Measurements from ENCODE around the gene TPSD1.
"Not testable (repeated sequence)": the region's sequence is repeated elsewhere in the genome, so short reads cannot be mapped to it uniquely, and the experiment has no call there.

TPSD1 gene

GRCh38 chr16:1262210-1262845 is 6.5 kb downstream of the TPSD1 start:
- DNase-seq (ENCODE audit: low read depth in 2 of 3, low spot score in 2 of 3): no peak

GRCh38 chr16:1262846-1263221 is 7.0 kb downstream of the TPSD1 start:
- no peak for DNase-seq (ENCODE audit: low read depth in 2 of 3, low spot score in 2 of 3)

DNA sequence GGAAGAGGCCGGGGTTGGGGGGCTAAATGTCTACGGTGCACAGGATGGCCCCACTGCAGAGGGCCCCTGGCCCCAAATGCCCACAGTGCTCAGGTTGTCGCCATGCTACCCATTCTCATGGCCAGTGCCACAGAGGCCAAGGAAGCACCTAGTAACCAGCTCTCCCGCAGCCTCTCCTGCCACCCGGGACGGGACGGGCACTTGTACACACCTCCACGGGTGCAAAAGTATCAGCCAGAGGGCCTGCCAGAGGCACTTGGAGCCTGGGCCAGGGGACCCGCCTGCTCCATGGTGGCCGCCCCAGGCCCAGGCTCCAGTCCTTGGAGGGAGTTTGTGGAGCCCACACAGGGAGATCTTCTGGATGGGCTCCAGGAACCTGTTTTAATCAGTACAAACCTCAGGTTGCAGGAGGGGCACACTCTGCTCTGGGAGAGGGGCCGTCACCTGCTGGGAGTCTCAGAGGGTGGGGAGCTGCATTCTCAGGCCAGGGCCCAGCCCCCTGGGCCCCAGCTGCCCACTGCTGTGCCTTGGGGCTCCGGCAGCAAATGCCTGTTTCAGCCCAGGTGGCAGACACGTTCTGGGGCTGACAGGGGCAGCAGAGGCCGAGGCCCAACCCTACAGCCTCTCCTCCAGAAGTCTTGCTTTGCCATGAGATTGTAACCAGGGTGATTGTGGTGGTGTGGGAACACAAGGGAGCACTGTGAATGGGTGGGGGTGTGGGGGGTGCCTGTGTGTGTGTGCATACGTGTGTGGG is 7.9 kb downstream of the TPSD1 start:
- no peak for DNase-seq (ENCODE audit: low read depth in 2 of 3, low spot score in 2 of 3)

DNA sequence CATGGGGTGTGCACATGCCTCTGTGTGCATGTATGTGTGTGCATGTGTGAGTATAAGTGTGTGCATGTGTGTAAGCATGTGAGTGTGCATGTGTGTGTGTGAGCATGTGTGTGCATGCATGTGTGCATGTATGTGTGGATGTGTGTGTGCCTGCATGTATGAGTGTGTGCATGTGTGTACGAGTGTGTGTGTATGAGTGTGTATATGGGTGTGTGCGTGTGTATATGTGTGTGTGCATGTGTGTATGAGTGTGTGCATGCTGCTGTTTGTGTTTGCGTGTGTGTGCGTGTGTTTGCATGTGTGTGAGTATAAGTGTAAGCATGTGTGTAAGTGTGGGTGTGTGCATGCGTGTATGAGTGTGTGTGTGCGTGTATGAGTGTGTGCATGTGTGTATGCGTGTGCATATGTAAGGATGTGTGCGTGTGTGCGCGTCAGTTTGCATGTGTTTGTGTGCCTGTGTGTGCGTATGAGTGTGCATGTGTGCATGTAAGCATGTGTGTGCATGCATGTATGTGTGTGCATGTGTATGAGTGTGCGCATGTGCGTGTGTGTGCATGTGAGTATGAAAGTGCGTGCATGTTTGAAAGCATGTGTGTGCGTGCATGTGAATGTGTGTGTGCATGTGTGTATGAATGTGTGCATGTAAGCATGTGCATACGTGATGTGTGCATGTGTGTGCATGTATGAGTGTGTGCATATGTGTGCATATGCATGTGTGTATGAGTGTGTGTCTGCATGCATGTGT is 8.6 kb downstream of the TPSD1 start:
- DNase-seq (ENCODE audit: low read depth in 2 of 3, low spot score in 2 of 3): no peak

GRCh38 chr16:1265090-1265630 is 9.3 kb downstream of the TPSD1 start:
- DNase-seq (ENCODE audit: low read depth in 2 of 3, low spot score in 2 of 3): no peak

DNA sequence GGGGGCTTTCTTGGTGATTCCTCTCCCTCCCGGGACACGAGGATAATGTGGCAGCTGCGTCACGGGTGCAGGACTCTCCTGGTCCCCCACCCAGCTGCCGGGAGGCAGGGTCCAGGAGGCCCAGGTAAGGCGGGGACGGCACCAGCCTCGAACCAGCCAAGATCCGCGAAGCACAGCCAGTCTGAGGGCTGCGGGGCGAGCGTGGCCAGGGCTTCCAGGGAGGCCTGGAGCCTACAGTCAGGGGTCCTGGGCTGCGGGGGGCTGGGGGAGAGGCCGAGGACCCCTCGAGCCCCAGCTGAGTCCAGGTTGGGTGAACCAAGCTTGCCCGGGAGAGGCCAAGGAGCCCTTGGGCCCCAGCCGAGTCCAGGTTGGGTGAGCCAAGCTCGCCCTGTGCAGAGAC is 10.0 kb downstream of the TPSD1 start:
- DNase-seq (ENCODE audit: low read depth in 2 of 3, low spot score in 2 of 3): no peak

GRCh38 chr16:1269418-1269817 is 13.5 kb downstream of the TPSD1 start:
- DNase-seq (ENCODE audit: low read depth in 2 of 3, low spot score in 2 of 3): not testable (repeated sequence)

DNA sequence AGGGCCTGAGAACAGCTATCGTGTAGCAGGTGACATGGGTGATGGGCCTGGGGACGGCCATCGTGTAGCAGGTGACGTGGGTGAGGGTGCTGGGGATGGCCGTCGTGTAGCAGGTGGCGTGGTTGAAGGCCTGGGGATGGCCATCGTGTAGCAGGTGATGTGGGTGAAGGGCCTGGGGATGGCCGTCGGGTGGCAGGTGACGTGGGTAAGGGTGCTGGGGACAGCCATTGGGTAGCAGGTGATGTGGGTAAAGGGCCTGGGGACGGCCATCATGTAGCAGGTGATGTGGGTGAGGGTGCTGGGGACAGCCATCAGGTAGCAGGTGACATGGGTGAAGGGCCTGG is 15.5 kb downstream of the TPSD1 start:
- DNase-seq (ENCODE audit: low read depth in 2 of 3, low spot score in 2 of 3): no peak

DNA sequence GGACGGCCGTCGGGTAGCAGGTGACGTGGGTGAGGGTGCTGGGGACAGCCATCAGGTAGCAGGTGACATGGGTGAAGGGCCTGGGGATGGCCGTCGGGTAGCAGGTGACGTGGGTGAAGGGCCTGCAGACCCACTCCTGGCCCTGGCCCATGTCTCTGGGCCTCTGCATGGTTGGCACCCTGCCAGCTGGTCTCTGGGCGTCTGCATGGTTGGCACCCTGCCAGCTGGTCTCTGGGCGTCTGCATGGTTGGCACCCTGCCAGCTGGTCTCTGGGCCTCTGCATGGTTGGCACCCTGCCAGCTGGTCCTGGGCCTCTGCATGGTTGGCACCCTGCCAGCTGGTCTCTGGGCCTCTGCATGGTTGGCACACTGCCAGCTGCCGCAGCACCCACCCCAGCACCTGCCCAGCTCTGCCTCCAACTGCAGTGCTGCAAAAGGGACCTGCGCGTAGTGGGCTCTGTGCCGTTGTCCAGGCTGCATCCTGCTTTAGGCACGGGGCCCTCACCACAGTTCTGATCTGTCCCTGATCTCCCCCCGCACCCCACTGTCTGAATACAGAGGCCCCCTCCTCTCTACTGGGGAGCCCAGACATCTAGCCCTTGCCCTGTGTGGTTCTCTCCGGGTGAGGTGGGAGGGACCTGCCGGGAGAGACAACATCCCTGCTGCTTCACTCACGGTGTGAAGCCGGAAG is 16.0 kb downstream of the TPSD1 start:
- not testable (repeated sequence) for DNase-seq (ENCODE audit: low read depth in 2 of 3, low spot score in 2 of 3)

DNA sequence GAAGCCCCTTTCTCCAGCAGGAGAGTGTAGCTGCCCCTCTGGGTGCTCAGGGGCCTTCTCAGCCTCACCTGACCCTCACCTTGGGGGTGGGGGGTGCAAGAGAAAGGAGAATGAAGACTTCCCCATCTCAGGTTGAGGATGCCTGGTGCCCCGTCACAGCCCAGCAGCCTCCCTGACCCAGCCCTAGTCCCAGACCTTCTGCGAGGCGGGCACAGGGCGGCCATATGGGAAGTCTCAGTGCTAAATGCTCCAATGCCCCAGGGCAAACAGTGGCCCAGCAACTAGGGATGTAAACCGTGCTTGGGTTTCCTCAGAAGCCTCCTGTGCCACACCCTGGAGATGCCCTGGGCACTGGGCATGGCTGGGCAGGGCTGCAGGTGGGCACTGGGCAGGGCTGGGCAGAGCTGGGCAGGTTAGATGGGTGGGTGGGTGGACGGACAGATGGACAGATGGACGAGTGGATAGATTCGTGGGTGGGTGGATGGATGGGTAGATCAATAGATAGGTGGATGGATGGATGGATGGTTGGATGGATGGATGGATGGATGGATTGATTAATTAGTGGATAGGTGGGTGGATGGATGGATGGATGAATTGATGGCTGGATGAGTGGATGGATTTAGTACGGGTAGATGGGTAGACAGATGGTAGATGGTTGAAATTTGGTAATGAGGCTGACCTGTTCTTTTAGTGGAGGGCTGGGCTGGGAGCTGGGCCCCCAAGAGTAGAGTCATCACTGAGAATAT is 16.8 kb downstream of the TPSD1 start:
- DNase-seq (ENCODE audit: low read depth in 2 of 3, low spot score in 2 of 3): no peak

GRCh38 chr16:1273816-1274215 is 17.9 kb downstream of the TPSD1 start:
- no peak for DNase-seq (ENCODE audit: low read depth in 2 of 3, low spot score in 2 of 3)

GRCh38 chr16:1274767-1275166 is 18.9 kb downstream of the TPSD1 start:
- no peak for DNase-seq (ENCODE audit: low read depth in 2 of 3, low spot score in 2 of 3)

DNA sequence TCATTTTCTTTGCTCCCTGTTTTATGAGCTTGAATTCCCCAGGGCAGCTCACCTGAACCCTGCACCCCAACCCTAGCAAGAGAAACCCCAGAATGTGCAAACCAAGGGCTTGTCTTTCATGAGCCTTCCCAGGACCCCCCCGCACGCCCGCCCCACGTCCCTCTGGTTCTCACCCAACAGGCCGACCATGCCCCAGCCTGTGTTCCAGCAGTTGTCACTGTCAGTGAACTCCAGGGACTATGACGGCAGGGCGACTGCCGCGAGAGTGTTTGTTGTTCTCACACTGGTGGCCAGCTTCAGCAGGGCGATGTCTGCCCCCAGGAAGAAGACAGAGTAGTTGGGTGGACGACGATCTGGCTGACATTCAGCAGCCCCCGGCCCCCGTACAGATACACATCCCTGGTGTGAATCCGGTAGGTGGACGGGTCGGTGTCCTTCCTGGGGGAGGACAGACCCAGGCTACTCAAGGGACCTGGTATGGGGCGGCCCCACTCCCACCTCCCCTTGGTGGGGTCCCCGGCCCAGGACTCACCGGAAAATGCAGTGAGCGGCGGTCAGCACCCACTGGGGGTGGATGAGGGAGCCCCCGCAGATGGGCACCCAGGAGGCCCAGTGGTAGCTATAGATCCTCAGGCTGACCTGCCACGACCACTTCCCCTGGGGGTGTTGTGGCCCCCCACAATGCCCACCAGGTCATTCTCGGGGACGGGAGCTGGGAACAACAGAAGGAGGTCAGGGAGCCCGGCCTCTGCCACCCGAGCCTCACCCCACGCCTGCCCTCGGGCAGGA is 20.1 kb downstream of the TPSD1 start:
- DNase-seq (ENCODE audit: low read depth in 2 of 3, low spot score in 2 of 3): no peak

- no peak for DNase-seq (ENCODE audit: low read depth in 2 of 3, low spot score in 2 of 3)
Observed at GRCh38 chr16:1276580-1276878, 20.7 kb downstream of the TPSD1 start.

DNA sequence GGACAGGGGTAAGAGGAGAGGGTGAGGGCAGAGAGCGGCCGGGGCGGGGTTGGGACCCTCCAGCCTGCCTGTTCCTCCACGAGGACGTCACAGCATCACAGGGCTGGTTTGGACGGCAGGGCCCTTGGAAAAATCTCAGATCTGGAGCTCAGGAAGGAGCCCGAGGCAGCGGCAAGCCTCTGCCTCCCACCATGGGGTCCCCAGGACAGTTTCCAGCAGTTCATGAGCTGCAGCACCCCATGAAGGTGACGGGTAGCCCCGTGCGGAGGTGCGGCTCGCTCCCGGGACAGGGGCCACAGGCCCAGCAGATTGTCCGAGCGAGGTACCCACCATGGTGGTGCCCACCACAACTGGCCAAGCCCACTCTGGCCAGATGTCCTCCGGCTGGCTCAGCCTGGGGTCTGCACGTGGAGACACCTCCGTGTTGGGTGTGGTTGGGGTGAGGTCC is 21.3 kb downstream of the TPSD1 start:
- no peak for DNase-seq (ENCODE audit: low read depth in 2 of 3, low spot score in 2 of 3)

DNA sequence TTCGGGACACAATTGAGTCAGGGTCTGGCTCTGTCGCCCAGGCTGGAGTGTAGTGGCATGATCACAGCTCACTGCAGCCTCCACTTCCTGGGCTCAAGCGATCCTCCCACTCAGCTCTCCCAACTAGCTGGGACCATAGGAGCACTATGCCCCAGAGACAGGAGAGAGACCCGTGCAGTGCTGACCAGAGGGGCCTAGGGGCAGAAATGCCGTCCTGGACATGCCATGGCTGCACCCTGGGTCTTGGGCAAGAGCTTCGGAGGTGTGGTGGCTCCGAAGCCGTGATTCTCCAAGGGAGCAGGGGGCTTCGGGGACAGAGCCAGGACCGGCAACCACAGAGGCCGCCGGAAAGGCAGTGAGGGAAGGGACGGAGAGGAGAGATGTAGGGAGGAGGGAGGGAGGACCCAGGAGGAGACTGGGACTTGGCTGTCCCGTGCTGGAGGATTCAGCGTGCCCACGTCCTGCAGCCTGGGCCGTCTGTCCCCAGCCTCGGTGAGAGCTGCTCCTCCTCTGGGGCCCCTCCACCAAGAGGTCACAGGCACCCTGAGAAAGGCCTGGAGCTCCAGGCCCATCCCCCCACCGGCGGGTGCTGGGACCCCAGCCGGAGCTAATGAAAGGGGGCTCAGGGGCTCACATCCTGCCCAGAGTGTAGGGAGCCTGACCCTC is 21.9 kb downstream of the TPSD1 start:
- no peak for DNase-seq (ENCODE audit: low read depth in 2 of 3, low spot score in 2 of 3)

GRCh38 chr16:1278477-1278876 is 22.6 kb downstream of the TPSD1 start:
- no peak for DNase-seq (ENCODE audit: low read depth in 2 of 3, low spot score in 2 of 3)

DNA sequence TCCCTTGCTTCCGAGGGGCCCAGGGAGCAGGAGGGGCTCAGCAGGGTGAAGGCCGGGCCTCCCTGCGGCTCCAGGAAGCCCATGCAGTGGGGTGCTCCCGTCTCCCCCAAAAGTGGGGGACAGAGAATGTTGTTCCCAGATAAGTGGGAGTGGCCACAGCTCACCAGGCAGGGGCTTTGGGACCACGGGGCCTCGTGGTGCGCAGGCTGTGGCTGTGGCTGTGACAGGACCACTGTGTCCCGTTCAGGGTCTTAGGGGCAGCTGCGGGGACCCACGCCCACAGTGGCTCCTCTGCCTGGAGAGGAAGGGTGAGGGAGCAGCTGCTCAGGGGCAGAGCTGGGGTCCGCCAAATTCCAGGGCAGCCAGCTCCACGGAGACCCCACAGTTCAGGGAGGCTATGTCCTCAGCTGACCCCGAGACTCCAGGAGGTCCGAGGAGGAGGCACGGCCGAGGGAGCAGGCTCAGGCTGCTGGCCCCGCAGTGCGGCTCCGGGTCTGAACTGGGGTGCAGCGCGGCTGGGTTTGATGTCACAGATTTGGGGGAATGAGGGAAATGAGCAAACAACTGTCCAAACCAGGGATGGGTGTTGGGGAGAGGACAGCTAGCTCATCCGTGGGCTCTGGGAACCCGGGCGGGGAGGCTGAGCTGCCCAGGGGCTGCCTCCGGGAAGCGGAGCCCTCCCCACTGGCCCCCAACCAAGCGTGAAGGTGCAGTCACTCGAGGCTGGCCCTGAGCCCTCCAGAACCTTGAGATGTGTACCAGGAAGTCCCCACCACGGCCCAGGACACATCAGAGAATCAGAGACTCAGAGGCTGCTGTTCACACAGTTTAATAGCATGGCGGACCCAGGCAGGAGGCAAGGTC is 23.4 kb downstream of the TPSD1 start:
- no peak for DNase-seq (ENCODE audit: low read depth in 2 of 3, low spot score in 2 of 3)

Measured in activated CD8-positive, alpha-beta memory T cell treated with anti-CD3 and anti-CD28 coated beads for 48 hours (primary cell).